Erythroblast (primary cell): Measurements from ENCODE around the gene ZBTB20.

ENCODE experiments used
- GATA1 ChIP-seq: IDR thresholded peaks from 2 replicates; pipeline ENCODE4 v1.6.1; 2011; ENCODE audit warnings: low read depth, mild to moderate bottlenecking, control low read depth, low read length, moderate library complexity
- POLR2A ChIP-seq: IDR thresholded peaks from 2 replicates; pipeline ENCODE4 v1.6.1; 2011; ENCODE audit warnings: mild to moderate bottlenecking, low read length

DNA sequence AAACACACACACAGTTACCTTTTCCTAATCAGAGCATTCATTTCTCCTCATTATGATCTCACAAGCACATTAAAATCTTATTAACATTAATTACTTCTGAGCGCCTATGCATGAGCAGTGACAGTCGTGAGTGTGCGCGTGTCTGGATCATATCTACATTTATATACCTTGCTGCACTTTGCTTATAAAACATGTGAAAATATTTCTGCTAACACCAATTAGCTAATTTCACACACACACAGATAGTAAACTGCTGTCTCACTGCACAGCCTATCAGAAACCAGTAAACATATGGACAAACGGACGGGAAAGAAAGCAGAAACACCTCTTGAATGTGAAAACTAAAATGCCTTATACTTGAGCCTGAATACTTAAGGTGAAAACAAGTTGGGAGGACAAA, 64.8 kb downstream of the ZBTB20 start:
- no peak for TF ChIP-seq POLR2A
- no peak for TF ChIP-seq GATA1
